Lung (tissue), 12 donors: Measurements from ENCODE around the gene MTSS2. TPM values are rescaled to one million over a fixed set of nuclear protein-coding genes. Genes with fewer than 3 reads are reported as not detected.

Experiments used
- ATAC-seq: fragments of 200-7000 bp; cut with Tn5 transposase; one replicate; pipeline ENCODE4 v1.9.1; 2020; ENCODE audit warnings: moderate number of reproducible peaks; ENCODE audit not compliant: insufficient read depth, low FRiP score
- DNase-seq, 3 donors: peaks; one replicate each; pipeline ENCODE4 v3.0.0-alpha.2; 2013 to 2017
- H3K27ac ChIP-seq, 2 donors: one replicate each; pipeline ENCODE4 v1.5.1; 2013; ENCODE audit warnings: mild to moderate bottlenecking in 2 of 2, moderate library complexity in 2 of 2, control low read depth in 1 of 2, inconsistent platforms in 1 of 2, low read depth in 1 of 2, low read length in 1 of 2
- H3K27me3 ChIP-seq, 3 donors: one replicate each; pipeline ENCODE4 v1.5.1; 2013; ENCODE audit warnings: low read length in 2 of 3; ENCODE audit not compliant: control insufficient read depth in 3 of 3, insufficient read depth in 3 of 3
- H3K36me3 ChIP-seq, 4 donors: one replicate each; pipeline ENCODE4 v1.5.1; 2013; ENCODE audit warnings: low read length in 4 of 4, mild to moderate bottlenecking in 1 of 4, moderate library complexity in 1 of 4; ENCODE audit not compliant: control insufficient read depth in 4 of 4, insufficient read depth in 4 of 4
- H3K4me1 ChIP-seq, 5 donors: one replicate each; pipeline ENCODE4 v1.5.1; 2013; ENCODE audit warnings: low read length in 5 of 5, mild to moderate bottlenecking in 2 of 5, moderate library complexity in 1 of 5; ENCODE audit not compliant: control insufficient read depth in 5 of 5, insufficient read depth in 5 of 5
- H3K4me3 ChIP-seq: one replicate; pipeline ENCODE4 v1.5.1; 2013; ENCODE audit warnings: mild to moderate bottlenecking, control low read depth, moderate library complexity
- H3K9ac ChIP-seq, 2 donors: one replicate each; pipeline ENCODE4 v1.5.1; 2013; ENCODE audit warnings: low read length in 2 of 2, control low read depth in 1 of 2; ENCODE audit not compliant: insufficient read depth in 1 of 2
- H3K9me3 ChIP-seq, 4 donors: one replicate each; pipeline ENCODE4 v1.5.1; 2013; ENCODE audit warnings: low read length in 3 of 4, mild to moderate bottlenecking in 1 of 4, moderate library complexity in 1 of 4; ENCODE audit not compliant: control insufficient read depth in 4 of 4, insufficient read depth in 3 of 4
- CTCF ChIP-seq: IDR thresholded peaks from 2 replicates; pipeline ENCODE4 v1.5.1; 2012; ENCODE audit warnings: mild to moderate bottlenecking; ENCODE audit errors: control extremely low read depth, extremely low read depth
- WGBS, 2 donors: extraction: QIAGEN DNeasy Blood & Tissue Kit; methylation state at CpG; one replicate each; pipeline ENCODE4 v1.1.7; 2013; 5-methylcytosine and 5-hydroxymethylcytosine counted together
- polyA plus RNA-seq, 2 donors: library from polyadenylated mRNA; stranded (reverse); fragments of 200-250 nt; gene quantifications; one replicate each; pipeline ENCODE4 v1.2.1, GENCODE V29; 2013
- total RNA-seq, 2 donors: library from RNA; depleted of rRNA in 1 of 2; stranded (reverse); fragments of >200 nt in 1 of 2; gene quantifications; one replicate each; pipeline ENCODE4 v1.2.1, GENCODE V29; 2014 to 2021
- donor health status: control.
- donor health status: control.
- donor health status: Bipolar disorder and iron deficiency.
- donor health status: healthy.
- donor health status: DM: yes; HTN: yes; CAD: no.

MTSS2 gene
- total and polyA plus RNA-seq, 4 donors = 40.6 to 91.3 (median 73.3) TPM

- no peak for DNase-seq
- ATAC-seq = no peak
- H3K36me3 ChIP-seq = peaks cover 5 to 40% (median 32%) of the 10 kb centered on the region in 4 donors
- 69 to 70% methylated on average over 18 of the region's 18 CpGs for WGBS, 2 donors
- peak overlapping the region in 1 of 2 donors; percentile 55 for H3K9ac ChIP-seq
- H3K4me1 ChIP-seq = peaks cover 0 to 40% (median 23%) of the 10 kb centered on the region in 5 donors
- H3K27ac ChIP-seq = peak overlapping the region in 1 of 2 donors; percentile 71
- no peak overlapping the region for H3K4me3 ChIP-seq
- no peaks in the 10 kb centered on the region for H3K27me3 ChIP-seq
- TF ChIP-seq CTCF = no peak
- H3K9me3 ChIP-seq = no peaks in the 10 kb centered on the region
These were observed 5.1 kb downstream of the MTSS2 start for GRCh38 chr16:70680495-70681381.

DNA sequence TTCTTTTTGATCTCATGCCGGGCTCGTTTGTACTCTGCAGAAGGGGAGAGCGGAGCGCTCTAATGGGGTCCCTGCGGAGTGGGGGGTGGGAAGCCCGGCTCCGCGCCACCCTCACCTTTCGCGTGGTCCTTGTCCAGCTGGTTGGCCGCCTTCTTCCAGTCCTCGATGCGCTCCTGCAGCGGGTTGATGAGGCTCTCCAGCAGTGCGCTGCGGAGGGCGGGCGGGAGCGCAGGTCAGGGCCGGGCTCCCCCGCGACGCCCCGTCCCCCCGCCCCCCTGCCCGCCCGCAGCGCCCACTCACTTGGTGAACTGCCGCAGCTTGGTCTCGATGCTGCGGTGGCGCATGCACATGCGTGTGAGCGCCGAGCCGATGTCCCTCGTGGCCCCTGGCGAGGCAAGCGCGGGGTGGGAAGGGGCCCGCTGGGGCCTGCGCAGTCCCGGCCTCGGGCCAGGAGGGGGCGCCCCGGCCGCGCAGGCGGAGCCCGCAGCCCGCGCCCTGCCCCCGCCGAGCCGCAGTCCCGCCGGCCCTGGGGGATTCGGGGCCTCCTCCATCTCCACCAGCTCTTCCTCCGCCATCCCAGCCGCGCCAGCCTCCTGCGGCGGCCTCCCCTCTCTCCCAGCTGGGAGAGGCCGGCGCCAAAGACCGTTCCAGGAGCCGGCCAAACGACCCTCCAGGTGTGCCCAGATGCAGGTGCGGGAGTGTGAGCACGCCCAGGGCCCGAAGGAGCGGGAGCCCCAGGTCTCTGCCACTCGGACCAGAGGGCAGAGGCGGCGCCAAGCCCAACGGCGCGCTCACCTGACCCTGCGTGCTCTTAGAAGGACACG lies 6.0 kb downstream of the MTSS2 start:
- no peak for ATAC-seq
- Histone ChIP-seq H3K4me1 (peaks cover 0 to 40% (median 23%) of the 10 kb centered on the region in 5 donors), H3K27me3 (no peaks in the 10 kb centered on the region), H3K9ac (no peak overlapping the region), H3K27ac (peak overlapping the region in 1 of 2 donors; percentile 38), H3K9me3 (no peaks in the 10 kb centered on the region), H3K36me3 (peaks cover 9 to 42% (median 33%) of the 10 kb centered on the region in 4 donors), H3K4me3 (no peak overlapping the region)
- WGBS, 2 donors = 80 to 81% methylated on average over 78 to 80 of the region's 80 CpGs
- DNase-seq = no peak
- TF ChIP-seq CTCF = no peak

GRCh38 chr16:70678898-70679670 lies 6.8 kb downstream of the MTSS2 start:
- Histone ChIP-seq H3K4me1 (peaks cover 0 to 34% (median 23%) of the 10 kb centered on the region in 5 donors), H3K9me3 (no peaks in the 10 kb centered on the region), H3K36me3 (peaks cover 9 to 49% (median 36%) of the 10 kb centered on the region in 4 donors), H3K27ac (peak overlapping the region in 1 of 2 donors; percentile 20), H3K27me3 (no peaks in the 10 kb centered on the region), H3K9ac (no peak overlapping the region), H3K4me3 (no peak overlapping the region)
- TF ChIP-seq CTCF = no peak
- WGBS, 2 donors = 87 to 90% methylated on average over 31 of the region's 31 CpGs
- ATAC-seq = no peak
- no peak for DNase-seq
